GM18511 (cell line): ENCODE results near the gene TFDP1.
"Not testable (repeated sequence)": the region's sequence is repeated elsewhere in the genome, so short reads cannot be mapped to it uniquely, and the experiment has no call there.

Source experiments
- ATAC-seq: cut with Tn5 transposase; IDR thresholded peaks from one replicate; pipeline ENCODE4 v1.9.1; 2021; ENCODE audit warnings: mild to moderate bottlenecking, moderate library complexity; ENCODE audit not compliant: unreplicated experiment

Gene TFDP1

GRCh38 chr13:113613789-113614379, 29.3 kb downstream of the TFDP1 start:
- ATAC-seq: no peak

GRCh38 chr13:113616281-113616906, 31.8 kb downstream of the TFDP1 start:
- ATAC-seq: no peak

GRCh38 chr13:113616991-113617749, 32.6 kb downstream of the TFDP1 start:
- ATAC-seq: no peak

DNA sequence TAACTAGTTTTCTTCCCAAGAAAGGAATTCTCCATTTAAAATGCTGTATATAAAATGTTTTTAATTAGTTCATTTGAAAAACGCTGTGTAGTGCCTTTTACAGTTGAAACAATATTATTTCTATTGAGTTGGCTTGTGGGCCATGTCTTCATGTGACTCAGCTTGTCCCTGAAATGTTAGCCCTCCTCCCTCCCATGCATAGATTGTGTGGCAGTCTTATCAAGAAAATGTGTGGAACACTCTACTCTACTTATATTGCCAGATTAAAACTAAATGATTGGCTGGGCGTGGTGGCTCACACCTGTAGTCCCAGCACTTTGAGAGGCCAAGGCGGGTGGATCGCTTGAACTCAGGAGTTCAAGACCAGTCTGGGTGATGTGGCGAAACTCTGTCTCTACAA, 33.4 kb downstream of the TFDP1 start:
- no peak for ATAC-seq

- ATAC-seq: no peak
Measured at GRCh38 chr13:113618455-113618854, 33.9 kb downstream of the TFDP1 start.

- ATAC-seq: no peak
Measured at GRCh38 chr13:113620036-113620796, 35.7 kb downstream of the TFDP1 start.

DNA sequence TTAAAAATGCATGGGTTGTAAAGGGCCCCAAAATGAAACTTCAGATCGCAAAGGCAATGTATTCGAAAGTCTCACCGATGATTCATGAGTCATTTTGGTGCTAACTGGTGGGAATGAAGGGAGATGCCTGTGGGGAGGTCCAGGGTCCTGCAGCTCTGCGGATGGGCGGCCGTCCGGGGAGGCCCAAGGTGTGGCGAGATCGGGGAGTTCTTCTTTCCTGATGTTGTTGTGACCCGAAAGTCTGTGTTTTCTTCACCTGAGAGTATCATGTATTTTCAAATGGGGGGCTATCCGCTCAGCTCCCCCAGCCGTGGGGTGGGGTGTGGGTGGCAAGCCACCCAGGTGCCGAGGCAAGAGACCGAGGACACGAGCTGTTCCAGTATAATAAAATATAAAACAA, 36.5 kb downstream of the TFDP1 start:
- ATAC-seq: no peak

DNA sequence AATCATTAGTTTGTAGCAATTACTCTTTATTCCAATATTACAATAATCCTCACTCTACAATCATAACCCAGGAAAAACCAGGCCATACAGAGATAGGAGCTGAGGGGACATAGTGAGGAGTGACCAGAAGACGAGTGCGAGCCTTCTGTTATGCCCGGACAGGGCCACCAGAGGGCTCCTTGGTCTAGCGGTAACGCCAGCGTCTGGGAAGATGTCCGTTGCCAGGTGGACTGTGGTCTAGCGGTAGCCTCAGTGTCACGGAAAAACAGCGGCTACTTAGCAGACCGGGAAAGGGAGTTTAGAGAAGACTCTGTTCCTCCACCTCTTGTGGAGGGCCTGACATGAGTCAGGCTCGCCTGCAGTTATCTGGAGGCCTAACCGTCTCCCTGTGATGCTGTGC, 36.9 kb downstream of the TFDP1 start:
- not testable (repeated sequence) for ATAC-seq

- ATAC-seq: not testable (repeated sequence)
Measured at GRCh38 chr13:113621986-113622550, 37.5 kb downstream of the TFDP1 start.

DNA sequence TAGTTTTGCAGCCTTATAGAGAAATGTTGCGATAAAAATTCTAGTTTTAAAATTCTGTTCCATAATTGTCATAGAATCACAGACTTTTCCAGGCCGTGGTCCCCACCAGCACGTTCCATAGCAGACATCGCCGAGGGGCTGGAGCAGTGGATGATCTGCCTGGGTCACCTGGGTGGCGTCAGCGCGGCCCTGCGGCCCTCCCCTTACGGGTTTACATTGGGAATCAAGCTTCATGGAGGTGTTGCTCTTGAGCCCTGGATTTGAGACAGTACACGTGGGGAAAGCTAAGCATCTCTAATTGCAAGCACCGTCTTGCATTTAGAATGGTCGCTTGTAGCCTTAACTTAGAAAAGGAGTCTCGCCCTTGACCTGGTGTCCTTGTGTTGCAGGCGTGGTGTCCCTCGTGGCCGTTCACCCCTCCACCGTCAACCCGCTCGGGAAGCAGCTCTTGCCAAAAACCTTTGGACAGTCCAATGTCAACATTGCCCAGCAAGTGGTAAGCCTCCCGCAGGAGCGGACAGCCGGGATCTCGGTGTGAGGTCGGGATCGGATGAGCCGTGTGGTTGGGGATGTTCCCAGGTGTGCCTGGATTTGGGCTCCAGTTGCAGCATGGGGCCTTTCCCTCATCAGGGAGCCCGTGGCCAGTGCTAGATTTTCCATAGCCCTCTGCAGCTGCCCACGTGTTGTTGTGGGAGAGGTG, 38.4 kb downstream of the TFDP1 start:
- ATAC-seq: no peak

GRCh38 chr13:113623491-113624234, 39.1 kb downstream of the TFDP1 start:
- no peak for ATAC-seq

- ATAC-seq: no peak
Measured at GRCh38 chr13:113624235-113624587, 39.7 kb downstream of the TFDP1 start.

GRCh38 chr13:113624640-113625304, 40.2 kb downstream of the TFDP1 start:
- ATAC-seq: not testable (repeated sequence)

DNA sequence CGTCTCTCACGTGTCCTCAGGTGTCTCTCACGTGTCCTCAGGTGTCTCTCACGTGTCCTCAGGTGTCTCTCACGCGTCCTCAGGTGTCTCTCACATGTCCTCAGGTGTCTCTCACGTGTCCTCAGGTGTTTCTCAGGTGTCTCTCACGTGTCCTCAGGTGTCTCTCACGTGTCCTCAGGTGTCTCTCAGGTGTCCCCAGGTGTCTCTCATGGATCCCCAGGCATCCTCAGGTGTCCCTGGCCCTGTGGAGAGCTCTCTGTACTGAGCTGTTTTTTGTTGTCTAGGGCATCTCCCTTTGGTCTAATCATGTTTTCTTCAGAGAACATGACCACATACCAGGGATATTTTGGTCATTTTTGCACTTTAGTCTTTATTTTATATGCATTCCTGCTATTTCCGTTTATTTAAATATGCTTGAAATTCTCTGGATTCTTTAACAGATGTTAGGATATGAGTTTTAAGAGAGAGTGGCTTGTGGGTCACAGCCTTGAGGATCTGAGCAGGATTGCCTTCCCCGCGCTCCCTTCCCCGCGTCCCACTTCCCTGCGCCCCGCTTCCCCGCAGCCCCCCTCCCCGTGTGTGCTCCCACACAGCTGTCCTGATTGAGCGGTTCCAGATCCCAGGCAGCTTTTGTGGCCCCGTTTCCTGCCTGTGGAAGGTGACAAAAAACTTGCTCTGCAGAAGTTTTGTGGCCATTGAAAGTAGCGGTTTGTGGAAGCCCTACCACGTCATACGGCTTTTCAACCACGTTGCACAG, 41.6 kb downstream of the TFDP1 start:
- ATAC-seq: no peak

DNA sequence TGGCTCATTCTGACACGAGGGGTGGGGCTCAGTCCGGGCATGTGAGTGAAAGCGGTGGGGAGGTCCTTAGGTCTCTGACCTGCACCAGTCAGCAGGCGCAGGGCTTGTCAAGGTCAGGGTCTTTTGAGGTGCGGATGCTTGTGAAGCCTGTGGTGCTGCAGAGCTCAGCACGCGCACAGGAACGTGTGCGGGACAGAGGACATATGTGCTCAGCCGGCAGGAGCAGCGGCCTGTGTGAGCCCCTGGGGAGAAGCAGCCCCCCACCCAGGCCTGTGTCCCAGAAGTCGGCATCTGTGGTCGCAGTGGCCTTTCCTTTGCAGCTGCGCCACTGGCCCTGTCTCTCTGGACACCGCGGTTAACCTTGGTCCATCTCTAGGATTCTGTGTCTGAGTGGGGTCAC, 42.6 kb downstream of the TFDP1 start:
- no peak for ATAC-seq

GRCh38 chr13:113628291-113629270, 44.0 kb downstream of the TFDP1 start:
- no peak for ATAC-seq

DNA sequence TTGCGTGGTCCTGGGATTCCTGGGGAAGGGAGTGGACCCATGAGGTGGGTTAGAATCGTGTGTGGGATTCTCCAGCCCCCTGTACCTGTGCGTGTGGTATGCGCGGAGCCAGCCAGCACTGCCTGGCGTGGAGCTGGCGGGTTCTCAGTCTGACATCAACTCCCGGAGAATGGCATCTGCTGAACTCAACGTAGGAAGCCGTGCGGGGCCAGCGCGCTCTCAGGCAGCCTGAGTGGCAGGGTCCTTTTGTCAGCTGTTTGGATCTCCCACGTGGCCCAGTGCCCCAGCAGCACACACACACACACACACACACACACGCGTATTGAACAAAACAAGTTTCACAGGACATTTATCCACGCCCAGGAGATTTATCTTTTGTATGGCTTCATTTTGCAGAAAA, 45.3 kb downstream of the TFDP1 start:
- ATAC-seq: no peak
